Mesothelial cell of epicardium (in vitro differentiated cells): ENCODE data around the gene ME3. TPM values are rescaled to one million over a fixed set of nuclear protein-coding genes. Genes with fewer than 3 reads are reported as not detected.

ENCODE experiments used
- DNase-seq, 2 experiments: peaks; one replicate each; pipeline ENCODE4 v3.0.0; 2021; ENCODE audit warnings: low spot score in 2 of 2; ENCODE audit not compliant: unreplicated experiment in 2 of 2
- H3K27ac Mint-ChIP-seq: 2 replicates; pipeline ENCODE4 v1.8.0; 2021; ENCODE audit warnings: mixed read lengths
- H3K27me3 Mint-ChIP-seq: 2 replicates; pipeline ENCODE4 v1.8.0; 2021; ENCODE audit warnings: low read depth, mixed read lengths
- H3K36me3 Mint-ChIP-seq: 2 replicates; pipeline ENCODE4 v1.8.0; 2021; ENCODE audit warnings: mixed read lengths
- H3K4me1 Mint-ChIP-seq: 2 replicates; pipeline ENCODE4 v1.8.0; 2021; ENCODE audit warnings: mixed read lengths
- H3K4me3 Mint-ChIP-seq: 2 replicates; pipeline ENCODE4 v1.8.0; 2021; ENCODE audit warnings: mild to moderate bottlenecking, moderate library complexity, mixed read lengths
- H3K9me3 Mint-ChIP-seq: 2 replicates; pipeline ENCODE4 v1.8.0; 2021; ENCODE audit warnings: mixed read lengths
- CTCF ChIP-seq: fragments of 200-600 bp; sonication (generic); IDR thresholded peaks from one replicate; pipeline ENCODE4 v1.5.0; 2021; ENCODE audit warnings: antibody characterized with exemption; ENCODE audit not compliant: unreplicated experiment
- total RNA-seq: library from RNA; stranded (reverse); gene quantifications from 3 replicates; pipeline ENCODE4 v1.2.1, GENCODE V29; 2021

Gene ME3
- total RNA-seq, 1 donor from 2014 or later: 11.8 TPM

DNA sequence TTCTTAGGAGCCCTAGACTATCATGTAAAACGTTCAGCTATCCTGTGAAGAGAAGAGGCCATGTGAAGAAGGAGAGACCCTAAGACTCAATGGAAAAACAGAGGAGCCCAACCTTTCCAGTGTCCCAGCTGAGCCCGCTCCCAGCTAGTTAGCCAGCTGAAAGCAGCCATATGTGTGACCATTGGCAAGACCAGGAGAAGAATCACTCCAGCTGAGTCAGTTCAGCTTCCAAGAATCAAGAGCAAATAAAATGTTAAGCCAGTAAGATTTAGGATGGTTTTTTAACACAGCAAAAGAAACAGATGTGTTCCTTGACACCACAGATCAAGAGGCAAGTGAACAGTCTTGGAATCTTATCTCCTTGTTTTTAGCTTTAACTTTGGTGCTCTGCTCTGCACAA is 189.7 kb downstream of the ME3 start:
- Mint-ChIP-seq H3K36me3 (no peaks in the 10 kb centered on the region), H3K4me1 (peaks cover 19% of the 10 kb centered on the region), H3K27me3 (no peaks in the 10 kb centered on the region), H3K9me3 (no peaks in the 10 kb centered on the region), H3K27ac (no peak overlapping the region), H3K4me3 (no peak overlapping the region)
- TF ChIP-seq CTCF: no peak
- DNase-seq: no peak

GRCh38 chr11:86481399-86481798 is 191.0 kb downstream of the ME3 start:
- Mint-ChIP-seq H3K9me3 (no peaks in the 10 kb centered on the region), H3K27me3 (no peaks in the 10 kb centered on the region), H3K4me1 (peaks cover 22% of the 10 kb centered on the region), H3K36me3 (no peaks in the 10 kb centered on the region), H3K4me3 (no peak overlapping the region), H3K27ac (no peak overlapping the region)
- DNase-seq: no peak
- no peak for TF ChIP-seq CTCF

DNA sequence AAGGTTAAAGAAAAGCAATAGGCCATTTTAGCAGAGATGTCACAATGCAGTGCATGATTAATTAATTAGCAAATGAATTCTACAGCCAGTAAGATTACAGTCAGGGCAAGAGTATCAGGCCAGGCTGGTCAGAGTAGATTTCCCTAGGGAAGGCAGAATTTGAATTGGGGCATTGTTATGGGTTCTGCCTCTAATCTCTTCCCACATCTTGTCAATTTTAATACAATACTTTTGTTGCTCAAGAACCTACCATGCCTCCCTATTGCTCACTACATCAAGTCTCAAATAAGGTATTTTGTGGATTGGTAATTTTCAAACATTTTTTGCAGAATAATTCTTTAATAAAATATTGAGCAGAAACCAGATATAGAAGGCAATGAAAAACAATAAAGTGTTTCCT is 194.1 kb downstream of the ME3 start:
- Mint-ChIP-seq H3K4me1 (peaks cover 14% of the 10 kb centered on the region), H3K36me3 (peaks cover 4% of the 10 kb centered on the region), H3K27me3 (no peaks in the 10 kb centered on the region), H3K9me3 (peaks cover 4% of the 10 kb centered on the region), H3K4me3 (no peak overlapping the region), H3K27ac (no peak overlapping the region)
- TF ChIP-seq CTCF: no peak
- DNase-seq: no peak

DNA sequence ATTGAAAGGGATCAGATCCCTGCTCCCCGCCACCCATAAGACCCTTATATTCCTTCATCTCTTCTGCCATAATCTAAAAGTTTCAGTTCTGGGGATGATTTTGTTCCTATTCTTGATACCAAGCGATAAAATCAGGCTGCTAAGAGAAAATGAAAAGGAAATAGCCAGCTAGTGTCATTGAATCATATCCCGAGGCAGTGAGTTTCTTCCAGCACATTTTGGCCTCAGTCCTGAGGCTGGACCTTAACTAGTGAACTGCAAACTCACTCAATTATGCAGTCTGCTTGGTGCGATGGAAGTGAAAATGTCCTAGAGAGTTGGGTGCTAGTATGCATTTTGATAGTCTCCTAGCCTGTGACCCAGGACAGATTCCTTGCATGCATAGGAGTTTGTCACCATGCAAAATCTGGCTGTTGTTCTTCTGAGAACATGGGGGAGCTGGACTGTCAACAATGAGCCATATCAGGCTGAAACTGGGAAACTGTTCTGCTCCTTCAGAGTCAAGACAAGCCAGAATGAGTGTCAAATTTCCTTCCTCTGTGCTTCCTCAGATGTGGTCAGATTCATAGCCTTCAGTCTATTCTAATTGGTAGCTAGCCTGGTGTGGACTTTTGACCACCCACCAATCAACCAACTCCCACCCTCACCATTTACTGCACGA is 194.8 kb downstream of the ME3 start:
- H3K27me3 Mint-ChIP-seq: no peaks in the 10 kb centered on the region
- peaks cover 11% of the 10 kb centered on the region for H3K4me1 Mint-ChIP-seq
- no peak for DNase-seq
- no peak for TF ChIP-seq CTCF
- no peak overlapping the region for H3K27ac Mint-ChIP-seq
- no peak overlapping the region for H3K4me3 Mint-ChIP-seq
- H3K36me3 Mint-ChIP-seq: peaks cover 4% of the 10 kb centered on the region
- H3K9me3 Mint-ChIP-seq: peaks cover 4% of the 10 kb centered on the region

- H3K9me3 Mint-ChIP-seq: peaks cover 4% of the 10 kb centered on the region
- no peak overlapping the region for H3K27ac Mint-ChIP-seq
- DNase-seq: no peak
- peaks cover 4% of the 10 kb centered on the region for H3K36me3 Mint-ChIP-seq
- no peaks in the 10 kb centered on the region for H3K27me3 Mint-ChIP-seq
- H3K4me3 Mint-ChIP-seq: no peak overlapping the region
- peaks cover 11% of the 10 kb centered on the region for H3K4me1 Mint-ChIP-seq
- no peak for TF ChIP-seq CTCF
Observed at GRCh38 chr11:86476109-86476861, 196.1 kb downstream of the ME3 start.
